ENCODE results near the gene ZFHX3. TPM values are rescaled to one million over a fixed set of nuclear protein-coding genes. Genes with fewer than 3 reads are reported as not detected.

The ZFHX3 gene
- total RNA-seq, 1 experiment from 2014 or later = 13.6 TPM

GRCh38 chr16:72910875-72911274, 137.1 kb downstream of the ZFHX3 start:
- CTCF ChIA-PET = interaction anchor here (0.6 kb wide), 1 partner anchor 10 kb away, joined by 3 read pairs; no protein-coding TSS in a partner anchor

GRCh38 chr16:72910381-72910780, 137.5 kb downstream of the ZFHX3 start:
- no peak overlapping the region for H3K27ac Mint-ChIP-seq (ENCODE audit: unreplicated experiment)
- intact Hi-C loops (cut with micrococcal nuclease; ENCODE audit: unreplicated experiment) = no loop called here
- H3K4me1 Mint-ChIP-seq (ENCODE audit: low read depth, unreplicated experiment) = no peaks in the 10 kb centered on the region
- H3K4me3 Mint-ChIP-seq (ENCODE audit: low read depth, unreplicated experiment) = no peak overlapping the region
- no peak for DNase-seq
- CTCF ChIA-PET = interaction anchor here (0.6 kb wide), 3 partner anchors 10 to 396 kb away, joined by 3 to 6 read pairs (median 3); no protein-coding TSS in a partner anchor
- no peaks in the 10 kb centered on the region for H3K27me3 Mint-ChIP-seq (ENCODE audit: unreplicated experiment)
- no peaks in the 10 kb centered on the region for H3K9me3 Mint-ChIP-seq (ENCODE audit: low read depth, unreplicated experiment)
- H3K36me3 Mint-ChIP-seq (ENCODE audit: insufficient read depth, unreplicated experiment) = no peaks in the 10 kb centered on the region
- no peak for TF ChIP-seq CTCF (IDR thresholded peaks at IDR 0.05; ENCODE audit: unreplicated experiment)
- BruUV-seq (replicated peaks) = no TSS peak

More at GRCh38 chr16:72910875-72911274, 137.1 kb downstream of the ZFHX3 start:
- BruUV-seq (replicated peaks) = no TSS peak
- no peaks in the 10 kb centered on the region for H3K36me3 Mint-ChIP-seq (ENCODE audit: insufficient read depth, unreplicated experiment)
- no peak for DNase-seq
- no peak overlapping the region for H3K27ac Mint-ChIP-seq (ENCODE audit: unreplicated experiment)
- no peaks in the 10 kb centered on the region for H3K27me3 Mint-ChIP-seq (ENCODE audit: unreplicated experiment)
- intact Hi-C loops (cut with micrococcal nuclease; ENCODE audit: unreplicated experiment) = no loop called here
- H3K4me3 Mint-ChIP-seq (ENCODE audit: low read depth, unreplicated experiment) = no peak overlapping the region
- no peak for TF ChIP-seq CTCF (IDR thresholded peaks at IDR 0.05; ENCODE audit: unreplicated experiment)
- no peaks in the 10 kb centered on the region for H3K4me1 Mint-ChIP-seq (ENCODE audit: low read depth, unreplicated experiment)
- H3K9me3 Mint-ChIP-seq (ENCODE audit: low read depth, unreplicated experiment) = no peaks in the 10 kb centered on the region

- Mint-ChIP-seq H3K4me3 (ENCODE audit: low read depth, unreplicated experiment) (no peak overlapping the region), H3K36me3 (ENCODE audit: insufficient read depth, unreplicated experiment) (no peaks in the 10 kb centered on the region), H3K27me3 (ENCODE audit: unreplicated experiment) (no peaks in the 10 kb centered on the region), H3K9me3 (ENCODE audit: low read depth, unreplicated experiment) (no peaks in the 10 kb centered on the region), H3K4me1 (ENCODE audit: low read depth, unreplicated experiment) (no peaks in the 10 kb centered on the region), H3K27ac (ENCODE audit: unreplicated experiment) (no peak overlapping the region)
- no peak for TF ChIP-seq CTCF (IDR thresholded peaks at IDR 0.05; ENCODE audit: unreplicated experiment)
- CTCF ChIA-PET = interaction anchor here (1.0 kb wide), 1 partner anchor 33 kb away, joined by 4 read pairs; no protein-coding TSS in a partner anchor
- intact Hi-C loops (cut with micrococcal nuclease; ENCODE audit: unreplicated experiment) = no loop called here
- DNase-seq = no peak
- no TSS peak for BruUV-seq (replicated peaks)
Observed at GRCh38 chr16:72909196-72909595, 138.7 kb downstream of the ZFHX3 start.

- Mint-ChIP-seq H3K4me3 (ENCODE audit: low read depth, unreplicated experiment) (no peak overlapping the region), H3K4me1 (ENCODE audit: low read depth, unreplicated experiment) (no peaks in the 10 kb centered on the region), H3K36me3 (ENCODE audit: insufficient read depth, unreplicated experiment) (no peaks in the 10 kb centered on the region), H3K27me3 (ENCODE audit: unreplicated experiment) (no peaks in the 10 kb centered on the region), H3K27ac (ENCODE audit: unreplicated experiment) (no peak overlapping the region), H3K9me3 (ENCODE audit: low read depth, unreplicated experiment) (no peaks in the 10 kb centered on the region)
- intact Hi-C loops (cut with micrococcal nuclease; ENCODE audit: unreplicated experiment) = no loop called here
- CTCF ChIA-PET = interaction anchor here (0.9 to 1.0 kb wide), 2 partner anchors 12 to 34 kb away, joined by 4 to 5 read pairs; no protein-coding TSS in a partner anchor
- no TSS peak for BruUV-seq (replicated peaks)
- no peak for DNase-seq
- no peak for TF ChIP-seq CTCF (IDR thresholded peaks at IDR 0.05; ENCODE audit: unreplicated experiment)
Observed at GRCh38 chr16:72908362-72909167, 139.4 kb downstream of the ZFHX3 start.
